GM12878 (cell line): ENCODE measurements around the gene ZNF283.

Experiments
- JUND ChIP-seq: IDR thresholded peaks from 2 replicates; pipeline ENCODE4 v1.6.1; 2012; ENCODE audit warnings: low read depth, mild to moderate bottlenecking, low read length, improper control_type of control experiment, moderate library complexity
- MYC ChIP-seq: IDR thresholded peaks from 2 replicates; pipeline ENCODE4 v1.6.1; 2011; ENCODE audit warnings: mild to moderate bottlenecking, low read length, moderate library complexity, inconsistent platforms; ENCODE audit not compliant: insufficient read depth, insufficient replicate concordance, insufficient read length, severe bottlenecking
- NRF1 ChIP-seq: conservative IDR thresholded peaks from 2 replicates; pipeline ENCODE4 v1.6.1; 2011; ENCODE audit warnings: mild to moderate bottlenecking, low read depth, low read length, improper control_type of control experiment
- POLR2AphosphoS5 ChIP-seq: IDR thresholded peaks from 2 replicates; pipeline ENCODE4 v1.6.1; 2011; ENCODE audit warnings: mild to moderate bottlenecking, low read length, inconsistent platforms
- SMAD1 ChIP-seq: fragments of 450-650 bp; IDR thresholded peaks from 2 replicates; pipeline ENCODE4 v1.6.1; 2018; ENCODE audit warnings: mild to moderate bottlenecking, low read depth; ENCODE audit not compliant: partially characterized antibody
- SRF ChIP-seq, 2 experiments: IDR thresholded peaks; 2 replicates each; pipeline ENCODE4 v1.6.1; 2011; ENCODE audit warnings: low read depth in 2 of 2, low read length in 2 of 2, mild to moderate bottlenecking in 1 of 2, moderate library complexity in 1 of 2
- TF ChIP-seq, protein P1 (sequence below): fragments of 450-650 bp; IDR thresholded peaks from 2 replicates; pipeline ENCODE4 v1.6.1; 2016; ENCODE audit warnings: mild to moderate bottlenecking
- TF ChIP-seq, protein P2 (sequence below), 3 experiments: IDR thresholded peaks in 2 of 3; conservative IDR thresholded peaks in 1 of 3; 2 replicates each; pipeline ENCODE4 v1.5.1; 2011; ENCODE audit warnings: low read depth in 3 of 3, low read length in 3 of 3, mild to moderate bottlenecking in 3 of 3, control low read depth in 2 of 3, moderate library complexity in 2 of 3, inconsistent platforms in 1 of 3, mixed read lengths in 1 of 3; ENCODE audit not compliant: control insufficient read depth in 2 of 3, insufficient read depth in 1 of 3; ENCODE audit errors: extremely low read depth in 1 of 3
- TF ChIP-seq, protein P3 (sequence below): IDR thresholded peaks from 2 replicates; pipeline ENCODE4 v1.6.1; 2012; ENCODE audit warnings: mild to moderate bottlenecking, low read depth, low read length
- TF ChIP-seq, protein P4 (sequence below): fragments of 150-350 bp; IDR thresholded peaks from 2 replicates; pipeline ENCODE4 v1.6.1; 2016; ENCODE audit warnings: low read depth, low read length
- TF ChIP-seq, protein P5 (sequence below): IDR thresholded peaks from 2 replicates; pipeline ENCODE4 v1.6.1; 2011; ENCODE audit warnings: borderline replicate concordance, low read depth, mild to moderate bottlenecking, moderate library complexity, mixed read lengths, low read length; ENCODE audit not compliant: insufficient read depth; ENCODE audit errors: extremely low read length

DNA sequence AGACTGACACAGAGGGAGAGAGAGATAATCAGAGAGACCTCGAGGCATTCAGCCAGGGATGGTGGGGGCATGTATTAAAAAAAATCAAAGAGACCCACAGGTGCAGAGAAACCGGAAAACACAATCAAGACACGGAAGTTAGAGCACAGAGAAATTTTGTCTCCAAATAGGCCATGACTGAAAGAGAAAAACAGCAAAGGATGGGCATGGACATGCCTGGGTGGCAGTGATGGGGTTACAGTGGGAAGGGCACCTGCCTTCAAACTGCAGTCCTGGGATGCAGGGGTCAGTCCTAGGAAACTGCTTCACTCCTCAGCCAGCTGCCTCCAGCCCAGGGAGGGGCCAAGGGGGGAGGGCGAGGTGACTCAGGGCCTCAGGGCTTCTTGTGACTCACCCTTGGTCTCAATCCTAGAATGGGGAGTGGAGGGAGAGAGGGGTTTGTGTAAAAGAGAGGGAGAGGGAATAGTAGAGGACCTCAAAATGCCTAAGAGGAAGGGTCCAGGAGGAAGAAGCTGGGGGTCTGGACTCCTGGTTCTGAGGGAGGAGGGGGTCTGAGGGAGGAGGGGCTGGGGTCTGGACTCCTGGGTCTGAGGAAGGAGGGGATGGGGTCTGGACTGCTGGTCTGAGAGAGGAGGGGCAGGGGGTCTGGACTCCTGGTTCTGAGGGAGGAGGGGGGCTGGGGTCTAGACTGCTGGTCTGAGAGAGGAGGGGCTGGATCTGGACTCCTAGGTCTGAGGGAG, 42.7 kb upstream of the ZNF283 start:
- TF ChIP-seq, protein P1, sequence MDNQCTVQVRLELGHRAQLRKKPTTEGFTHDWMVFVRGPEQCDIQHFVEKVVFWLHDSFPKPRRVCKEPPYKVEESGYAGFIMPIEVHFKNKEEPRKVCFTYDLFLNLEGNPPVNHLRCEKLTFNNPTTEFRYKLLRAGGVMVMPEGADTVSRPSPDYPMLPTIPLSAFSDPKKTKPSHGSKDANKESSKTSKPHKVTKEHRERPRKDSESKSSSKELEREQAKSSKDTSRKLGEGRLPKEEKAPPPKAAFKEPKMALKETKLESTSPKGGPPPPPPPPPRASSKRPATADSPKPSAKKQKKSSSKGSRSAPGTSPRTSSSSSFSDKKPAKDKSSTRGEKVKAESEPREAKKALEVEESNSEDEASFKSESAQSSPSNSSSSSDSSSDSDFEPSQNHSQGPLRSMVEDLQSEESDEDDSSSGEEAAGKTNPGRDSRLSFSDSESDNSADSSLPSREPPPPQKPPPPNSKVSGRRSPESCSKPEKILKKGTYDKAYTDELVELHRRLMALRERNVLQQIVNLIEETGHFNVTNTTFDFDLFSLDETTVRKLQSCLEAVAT, result no peak
- TF ChIP-seq, protein P2, sequence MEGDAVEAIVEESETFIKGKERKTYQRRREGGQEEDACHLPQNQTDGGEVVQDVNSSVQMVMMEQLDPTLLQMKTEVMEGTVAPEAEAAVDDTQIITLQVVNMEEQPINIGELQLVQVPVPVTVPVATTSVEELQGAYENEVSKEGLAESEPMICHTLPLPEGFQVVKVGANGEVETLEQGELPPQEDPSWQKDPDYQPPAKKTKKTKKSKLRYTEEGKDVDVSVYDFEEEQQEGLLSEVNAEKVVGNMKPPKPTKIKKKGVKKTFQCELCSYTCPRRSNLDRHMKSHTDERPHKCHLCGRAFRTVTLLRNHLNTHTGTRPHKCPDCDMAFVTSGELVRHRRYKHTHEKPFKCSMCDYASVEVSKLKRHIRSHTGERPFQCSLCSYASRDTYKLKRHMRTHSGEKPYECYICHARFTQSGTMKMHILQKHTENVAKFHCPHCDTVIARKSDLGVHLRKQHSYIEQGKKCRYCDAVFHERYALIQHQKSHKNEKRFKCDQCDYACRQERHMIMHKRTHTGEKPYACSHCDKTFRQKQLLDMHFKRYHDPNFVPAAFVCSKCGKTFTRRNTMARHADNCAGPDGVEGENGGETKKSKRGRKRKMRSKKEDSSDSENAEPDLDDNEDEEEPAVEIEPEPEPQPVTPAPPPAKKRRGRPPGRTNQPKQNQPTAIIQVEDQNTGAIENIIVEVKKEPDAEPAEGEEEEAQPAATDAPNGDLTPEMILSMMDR (IDR thresholded peaks at IDR 0.05 in 2 of 3, conservative IDR thresholded peaks at IDR 0.05 in 1 of 3; ENCODE audit: control insufficient read depth in 2 of 3, extremely low read depth in 1 of 3, insufficient read depth in 1 of 3, low read depth in 3 of 3, low read length in 3 of 3), result no peak
- TF ChIP-seq SRF (IDR thresholded peaks at IDR 0.05; ENCODE audit: low read depth in 2 of 2, low read length in 2 of 2) (no peak), SMAD1 (no peak), MYC (no peak), NRF1 (no peak), POLR2AphosphoS5 (no peak), JUND (no peak)
- TF ChIP-seq, protein P3, sequence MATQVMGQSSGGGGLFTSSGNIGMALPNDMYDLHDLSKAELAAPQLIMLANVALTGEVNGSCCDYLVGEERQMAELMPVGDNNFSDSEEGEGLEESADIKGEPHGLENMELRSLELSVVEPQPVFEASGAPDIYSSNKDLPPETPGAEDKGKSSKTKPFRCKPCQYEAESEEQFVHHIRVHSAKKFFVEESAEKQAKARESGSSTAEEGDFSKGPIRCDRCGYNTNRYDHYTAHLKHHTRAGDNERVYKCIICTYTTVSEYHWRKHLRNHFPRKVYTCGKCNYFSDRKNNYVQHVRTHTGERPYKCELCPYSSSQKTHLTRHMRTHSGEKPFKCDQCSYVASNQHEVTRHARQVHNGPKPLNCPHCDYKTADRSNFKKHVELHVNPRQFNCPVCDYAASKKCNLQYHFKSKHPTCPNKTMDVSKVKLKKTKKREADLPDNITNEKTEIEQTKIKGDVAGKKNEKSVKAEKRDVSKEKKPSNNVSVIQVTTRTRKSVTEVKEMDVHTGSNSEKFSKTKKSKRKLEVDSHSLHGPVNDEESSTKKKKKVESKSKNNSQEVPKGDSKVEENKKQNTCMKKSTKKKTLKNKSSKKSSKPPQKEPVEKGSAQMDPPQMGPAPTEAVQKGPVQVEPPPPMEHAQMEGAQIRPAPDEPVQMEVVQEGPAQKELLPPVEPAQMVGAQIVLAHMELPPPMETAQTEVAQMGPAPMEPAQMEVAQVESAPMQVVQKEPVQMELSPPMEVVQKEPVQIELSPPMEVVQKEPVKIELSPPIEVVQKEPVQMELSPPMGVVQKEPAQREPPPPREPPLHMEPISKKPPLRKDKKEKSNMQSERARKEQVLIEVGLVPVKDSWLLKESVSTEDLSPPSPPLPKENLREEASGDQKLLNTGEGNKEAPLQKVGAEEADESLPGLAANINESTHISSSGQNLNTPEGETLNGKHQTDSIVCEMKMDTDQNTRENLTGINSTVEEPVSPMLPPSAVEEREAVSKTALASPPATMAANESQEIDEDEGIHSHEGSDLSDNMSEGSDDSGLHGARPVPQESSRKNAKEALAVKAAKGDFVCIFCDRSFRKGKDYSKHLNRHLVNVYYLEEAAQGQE, result no peak
- TF ChIP-seq, protein P4, sequence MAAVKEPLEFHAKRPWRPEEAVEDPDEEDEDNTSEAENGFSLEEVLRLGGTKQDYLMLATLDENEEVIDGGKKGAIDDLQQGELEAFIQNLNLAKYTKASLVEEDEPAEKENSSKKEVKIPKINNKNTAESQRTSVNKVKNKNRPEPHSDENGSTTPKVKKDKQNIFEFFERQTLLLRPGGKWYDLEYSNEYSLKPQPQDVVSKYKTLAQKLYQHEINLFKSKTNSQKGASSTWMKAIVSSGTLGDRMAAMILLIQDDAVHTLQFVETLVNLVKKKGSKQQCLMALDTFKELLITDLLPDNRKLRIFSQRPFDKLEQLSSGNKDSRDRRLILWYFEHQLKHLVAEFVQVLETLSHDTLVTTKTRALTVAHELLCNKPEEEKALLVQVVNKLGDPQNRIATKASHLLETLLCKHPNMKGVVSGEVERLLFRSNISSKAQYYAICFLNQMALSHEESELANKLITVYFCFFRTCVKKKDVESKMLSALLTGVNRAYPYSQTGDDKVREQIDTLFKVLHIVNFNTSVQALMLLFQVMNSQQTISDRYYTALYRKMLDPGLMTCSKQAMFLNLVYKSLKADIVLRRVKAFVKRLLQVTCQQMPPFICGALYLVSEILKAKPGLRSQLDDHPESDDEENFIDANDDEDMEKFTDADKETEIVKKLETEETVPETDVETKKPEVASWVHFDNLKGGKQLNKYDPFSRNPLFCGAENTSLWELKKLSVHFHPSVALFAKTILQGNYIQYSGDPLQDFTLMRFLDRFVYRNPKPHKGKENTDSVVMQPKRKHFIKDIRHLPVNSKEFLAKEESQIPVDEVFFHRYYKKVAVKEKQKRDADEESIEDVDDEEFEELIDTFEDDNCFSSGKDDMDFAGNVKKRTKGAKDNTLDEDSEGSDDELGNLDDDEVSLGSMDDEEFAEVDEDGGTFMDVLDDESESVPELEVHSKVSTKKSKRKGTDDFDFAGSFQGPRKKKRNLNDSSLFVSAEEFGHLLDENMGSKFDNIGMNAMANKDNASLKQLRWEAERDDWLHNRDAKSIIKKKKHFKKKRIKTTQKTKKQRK, result no peak
- TF ChIP-seq, protein P5, sequence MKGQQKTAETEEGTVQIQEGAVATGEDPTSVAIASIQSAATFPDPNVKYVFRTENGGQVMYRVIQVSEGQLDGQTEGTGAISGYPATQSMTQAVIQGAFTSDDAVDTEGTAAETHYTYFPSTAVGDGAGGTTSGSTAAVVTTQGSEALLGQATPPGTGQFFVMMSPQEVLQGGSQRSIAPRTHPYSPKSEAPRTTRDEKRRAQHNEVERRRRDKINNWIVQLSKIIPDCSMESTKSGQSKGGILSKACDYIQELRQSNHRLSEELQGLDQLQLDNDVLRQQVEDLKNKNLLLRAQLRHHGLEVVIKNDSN, result no peak
